SW 1271 (cell line): ENCODE results near the gene NXPE3.
"Not testable (repeated sequence)": the region's sequence is repeated elsewhere in the genome, so short reads cannot be mapped to it uniquely, and the experiment has no call there.

Experiments used
- DNase-seq, 2 experiments: peaks; one replicate each; lab custom pipeline; 2025; lab: John Stamatoyannopoulos, UW

The NXPE3 gene

DNA sequence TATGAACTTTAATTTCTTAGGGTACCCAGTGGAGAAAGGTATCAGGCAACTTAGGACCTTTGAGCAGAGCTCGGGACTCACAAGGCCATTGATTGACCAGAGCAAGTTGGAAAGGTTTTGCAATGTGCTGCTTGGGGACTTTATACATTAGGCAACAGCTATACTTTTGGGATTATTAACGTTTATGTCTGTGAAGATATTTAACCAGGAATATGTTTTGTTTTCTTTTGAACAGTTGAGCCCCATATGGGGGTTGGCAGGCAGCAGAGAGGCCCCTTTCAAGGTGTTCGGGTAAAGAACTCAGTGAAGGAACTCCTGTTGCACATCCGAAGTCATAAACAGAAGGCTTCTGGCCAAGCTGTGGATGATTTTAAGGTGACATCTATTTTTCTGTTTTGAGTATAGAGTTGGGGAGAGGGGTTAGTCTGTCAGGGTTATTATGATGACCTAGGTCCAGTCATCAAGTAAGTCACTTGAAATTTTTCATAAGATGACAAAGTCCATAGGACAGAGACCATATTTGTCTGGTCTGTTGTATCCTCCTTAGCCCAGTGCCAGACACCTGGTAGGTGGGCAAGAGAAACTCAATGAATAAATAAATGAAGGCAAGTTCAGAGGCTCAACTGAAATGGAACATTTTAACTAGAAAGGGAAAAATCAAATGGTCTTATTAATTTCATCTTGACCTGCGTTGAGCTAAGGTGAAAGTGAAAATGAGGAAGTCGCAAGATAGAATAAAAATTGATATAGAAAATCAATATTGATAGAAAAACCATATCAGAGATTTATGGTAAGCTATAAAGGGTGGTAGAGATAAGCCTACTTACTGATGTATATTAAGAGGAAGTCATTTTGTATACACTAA, 73.1 kb downstream of the NXPE3 start:
- no peak for DNase-seq

- no peak for DNase-seq
Measured at GRCh38 chr3:101852983-101853840, 74.2 kb downstream of the NXPE3 start.

- no peak for DNase-seq
Measured at GRCh38 chr3:101853982-101854381, 75.0 kb downstream of the NXPE3 start.

DNA sequence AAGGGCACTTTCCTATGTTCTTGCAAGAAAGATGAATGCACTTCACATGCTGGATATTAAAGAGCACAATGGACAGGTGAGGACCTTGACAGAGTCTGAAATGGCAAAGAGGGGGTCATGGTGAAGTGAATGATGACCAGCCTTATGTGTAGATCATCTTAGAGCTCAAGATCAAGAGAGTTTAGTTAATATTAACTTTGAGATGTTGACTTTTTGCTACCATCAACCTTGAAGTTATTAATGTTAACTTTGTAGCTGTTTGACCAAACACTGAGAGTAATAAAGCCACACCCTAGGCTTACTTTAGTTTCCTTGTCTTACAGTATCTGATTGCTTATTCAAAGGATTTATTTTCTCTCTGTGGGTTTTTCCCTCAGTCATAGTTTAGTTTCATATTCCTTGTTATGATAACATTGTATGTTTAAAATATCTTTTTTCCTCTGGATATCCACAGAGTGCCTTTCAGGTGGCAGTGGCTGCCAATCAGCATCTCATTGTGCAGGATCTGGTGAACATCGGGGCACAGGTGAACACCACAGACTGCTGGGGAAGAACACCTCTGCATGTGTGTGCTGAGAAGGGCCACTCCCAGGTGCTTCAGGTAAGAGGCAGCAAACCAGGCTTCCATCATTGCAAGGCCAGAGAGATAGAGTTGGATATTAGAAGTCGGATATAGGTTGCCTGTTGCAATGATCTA, 75.7 kb downstream of the NXPE3 start:
- DNase-seq = no peak

DNA sequence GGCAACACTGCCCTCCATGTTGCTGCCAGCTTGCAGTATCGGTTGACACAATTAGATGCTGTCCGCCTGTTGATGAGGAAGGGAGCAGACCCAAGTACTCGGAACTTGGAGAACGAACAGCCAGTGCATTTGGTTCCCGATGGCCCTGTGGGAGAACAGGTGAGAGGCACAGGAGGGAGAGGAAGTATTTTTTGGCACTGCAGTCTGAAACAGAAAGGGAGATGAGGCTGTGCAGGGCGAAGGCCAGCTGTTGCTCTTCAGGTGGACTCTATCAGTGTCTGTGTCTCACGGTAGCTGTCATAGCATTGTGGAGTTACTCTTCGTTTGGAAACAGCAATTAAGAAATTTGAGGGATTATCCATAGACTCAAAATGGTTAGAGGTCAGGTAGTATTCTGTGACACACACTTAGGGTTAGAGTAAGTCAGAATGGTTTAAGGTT, 78.3 kb downstream of the NXPE3 start:
- DNase-seq = no peak

- DNase-seq = no peak
Measured at GRCh38 chr3:101858464-101859030, 79.5 kb downstream of the NXPE3 start.

- no peak for DNase-seq
Measured at GRCh38 chr3:101859882-101860448, 81.0 kb downstream of the NXPE3 start.

GRCh38 chr3:101861212-101861788, 82.3 kb downstream of the NXPE3 start:
- no peak for DNase-seq

DNA sequence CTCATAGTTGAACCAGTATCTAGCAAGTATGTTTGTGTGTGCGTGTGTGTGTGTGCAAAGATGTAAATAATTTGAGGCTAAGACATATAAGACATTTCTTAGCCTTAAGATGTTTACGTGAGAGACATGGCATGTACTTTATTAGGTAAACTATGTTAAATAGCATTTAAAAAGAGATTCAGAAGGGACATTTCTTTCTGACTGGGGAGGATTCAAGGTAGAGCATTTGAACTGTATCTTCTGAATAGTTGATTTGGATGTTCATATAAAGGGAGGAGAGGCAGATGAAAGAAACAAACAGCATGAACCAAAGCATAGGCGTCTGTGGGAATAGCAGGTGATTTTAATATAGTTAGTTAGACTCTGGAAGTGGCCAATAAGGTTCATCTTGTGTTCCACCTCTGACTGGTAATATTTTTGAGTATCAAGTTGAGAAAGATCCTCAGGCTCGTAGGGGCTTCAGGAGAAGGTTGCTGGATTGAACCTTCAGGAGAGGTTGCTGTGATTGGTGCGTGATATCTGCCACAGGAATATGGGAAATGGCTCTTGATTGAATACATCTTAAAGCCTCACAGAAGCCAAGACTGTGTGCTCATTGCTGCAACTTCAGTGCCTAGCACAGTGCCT, 82.9 kb downstream of the NXPE3 start:
- DNase-seq = no peak

- no peak for DNase-seq
Measured at GRCh38 chr3:101862416-101863165, 83.6 kb downstream of the NXPE3 start.

GRCh38 chr3:101864926-101865325, 85.9 kb downstream of the NXPE3 start:
- not testable (repeated sequence) for DNase-seq

DNA sequence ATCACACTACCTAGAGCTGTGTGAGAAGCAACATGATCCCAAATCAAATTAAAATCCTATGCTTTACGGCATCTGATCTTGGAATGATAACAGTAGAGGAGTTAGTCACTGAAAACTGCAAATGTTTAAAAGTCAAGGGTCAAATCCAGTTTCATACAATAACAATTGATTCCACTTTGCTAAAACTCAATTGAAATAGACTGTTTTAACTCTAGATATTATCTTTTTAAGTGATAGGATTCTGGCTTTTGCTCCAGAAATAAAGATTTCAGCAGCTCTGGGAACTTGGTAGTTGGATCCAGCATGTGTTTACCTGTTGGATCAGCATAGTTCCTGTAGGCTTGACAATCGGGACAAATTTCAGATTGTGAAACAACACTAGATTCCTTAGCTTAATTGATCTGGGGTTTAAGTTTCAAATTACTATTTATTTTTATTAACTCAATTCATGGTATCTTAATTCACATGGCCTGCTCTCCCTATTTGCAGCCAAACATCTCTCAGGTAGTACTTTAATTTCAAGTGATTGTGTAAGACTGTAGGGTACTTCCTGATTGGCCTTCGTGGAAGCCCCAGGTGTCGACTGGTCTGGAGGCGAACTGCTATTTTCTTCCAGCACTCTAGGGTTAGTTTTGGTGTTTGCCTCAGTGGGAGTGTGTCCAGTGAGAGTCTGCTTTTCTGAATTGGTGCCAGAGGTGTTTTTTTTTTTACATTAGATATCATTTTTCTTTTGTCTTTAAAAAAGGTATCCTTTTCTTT, 86.9 kb downstream of the NXPE3 start:
- DNase-seq = no peak

GRCh38 chr3:101867511-101867910, 88.5 kb downstream of the NXPE3 start:
- DNase-seq = no peak

GRCh38 chr3:101867996-101868395, 89.0 kb downstream of the NXPE3 start:
- no peak for DNase-seq

- DNase-seq = no peak
Measured at GRCh38 chr3:101868534-101869464, 89.8 kb downstream of the NXPE3 start.

DNA sequence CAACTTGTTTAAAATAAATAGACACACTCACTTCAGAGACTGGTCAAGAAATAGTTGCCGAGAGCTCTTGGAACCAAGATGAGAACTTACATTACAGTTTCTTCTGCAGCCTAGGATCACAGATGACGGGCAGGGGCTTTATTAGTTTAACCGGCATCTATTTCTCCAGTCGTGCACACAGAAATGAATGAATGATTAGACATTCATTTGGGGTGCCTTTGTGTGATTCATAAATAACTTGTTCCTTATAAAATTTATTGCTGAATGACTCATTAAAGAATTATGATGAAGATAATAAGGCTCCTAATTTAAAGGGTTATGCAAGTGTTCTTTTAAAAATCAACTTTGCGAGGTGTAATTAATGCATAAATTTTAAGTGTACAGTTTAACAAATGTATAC, 91.1 kb downstream of the NXPE3 start:
- no peak for DNase-seq

GRCh38 chr3:101873619-101874018, 94.6 kb downstream of the NXPE3 start:
- DNase-seq = no peak

- no peak for DNase-seq
Measured at GRCh38 chr3:101876142-101876541, 97.1 kb downstream of the NXPE3 start.
